ENCODE results near the gene C6orf58. TPM values are rescaled to one million over a fixed set of nuclear protein-coding genes. Genes with fewer than 3 reads are reported as not detected.

C6orf58 gene
- total RNA-seq, 1 experiment from 2014 or later, result not detected

DNA sequence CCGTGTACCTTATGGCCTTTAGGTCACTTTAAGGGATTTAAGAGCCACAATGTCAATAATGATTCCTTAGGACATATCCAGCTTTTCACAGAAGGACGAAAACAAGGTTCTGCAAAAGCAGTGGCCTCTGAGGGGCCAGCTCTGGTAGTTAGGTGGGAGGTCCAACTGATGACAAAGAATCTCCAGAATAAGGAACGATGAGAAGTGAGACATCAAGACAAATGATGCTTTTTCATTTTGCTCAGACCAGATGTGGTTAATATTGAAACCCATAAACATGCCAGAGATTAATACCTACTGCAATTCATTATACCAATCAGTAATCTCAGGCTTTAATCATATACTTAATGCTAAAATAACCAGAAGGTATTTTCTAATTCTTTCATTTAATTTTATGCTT is 1.9 kb downstream of the C6orf58 start:
- intact Hi-C loops (cut with micrococcal nuclease; ENCODE audit: unreplicated experiment), result no loop called here

DNA sequence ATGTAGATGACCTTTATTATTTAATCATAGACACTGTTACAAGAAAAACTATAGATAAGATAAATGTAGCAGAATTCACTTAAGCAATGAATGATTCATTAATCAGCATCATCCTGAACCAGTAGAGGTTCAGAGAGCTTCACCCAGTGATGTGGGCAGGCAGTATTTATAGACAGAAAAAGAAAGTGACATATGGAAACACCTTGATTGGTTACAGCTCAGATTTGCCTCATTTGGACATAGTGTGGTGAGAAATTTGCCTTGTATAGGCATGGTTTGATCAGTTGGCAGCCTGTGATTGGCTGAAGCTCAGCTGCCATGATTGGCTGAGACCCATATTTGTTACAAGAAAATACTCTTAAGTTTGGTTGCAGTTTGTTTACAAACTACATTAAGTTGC is 4.6 kb downstream of the C6orf58 start:
- Mint-ChIP-seq H3K4me3 (ENCODE audit: unreplicated experiment) (no peak overlapping the region), H3K36me3 (ENCODE audit: insufficient read depth, unreplicated experiment) (no peaks in the 10 kb centered on the region), H3K27ac (ENCODE audit: unreplicated experiment) (no peak overlapping the region), H3K9me3 (ENCODE audit: unreplicated experiment) (no peaks in the 10 kb centered on the region), H3K4me1 (ENCODE audit: low read depth, unreplicated experiment) (no peaks in the 10 kb centered on the region), H3K27me3 (ENCODE audit: insufficient read depth, unreplicated experiment) (peaks cover 5% of the 10 kb centered on the region)
- no peaks in the 10 kb centered on the region for H3K9me3 ChIP-seq
- TF ChIP-seq CTCF (IDR thresholded peaks at IDR 0.05; ENCODE audit: insufficient read depth in 1 of 2, low read depth in 1 of 2, low read length in 1 of 2, severe bottlenecking in 1 of 2, unreplicated experiment in 1 of 2), result no peak
- DNase-seq, result no peak
- H3K4me1 ChIP-seq, result no peaks in the 10 kb centered on the region
- POLR2A ChIA-PET, result no interaction called here
- BruUV-seq (replicated peaks), result no TSS peak
- no peaks in the 10 kb centered on the region for H3K36me3 ChIP-seq (ENCODE audit: control insufficient read depth, insufficient read depth, low read length)
- intact Hi-C loops (cut with micrococcal nuclease; ENCODE audit: unreplicated experiment), result no loop called here
- no peaks in the 10 kb centered on the region for H3K27me3 ChIP-seq (replicated peaks; ENCODE audit: control insufficient read depth, insufficient read depth, low read length)
- H3K4me3 ChIP-seq (ENCODE audit: low read depth, low read length), result no peak overlapping the region
- CTCF ChIA-PET, result no interaction called here

More for the DNA sequence above, 1.9 kb downstream of the C6orf58 start:
- BruUV-seq (replicated peaks), result no TSS peak
- Mint-ChIP-seq H3K36me3 (ENCODE audit: insufficient read depth, unreplicated experiment) (no peaks in the 10 kb centered on the region), H3K4me3 (ENCODE audit: unreplicated experiment) (no peak overlapping the region), H3K4me1 (ENCODE audit: low read depth, unreplicated experiment) (no peaks in the 10 kb centered on the region), H3K27me3 (ENCODE audit: insufficient read depth, unreplicated experiment) (peaks cover 3% of the 10 kb centered on the region), H3K9me3 (ENCODE audit: unreplicated experiment) (no peaks in the 10 kb centered on the region), H3K27ac (ENCODE audit: unreplicated experiment) (no peak overlapping the region)
- Histone ChIP-seq H3K4me1 (no peaks in the 10 kb centered on the region), H3K27me3 (replicated peaks; ENCODE audit: control insufficient read depth, insufficient read depth, low read length) (no peaks in the 10 kb centered on the region), H3K9me3 (no peaks in the 10 kb centered on the region), H3K36me3 (ENCODE audit: control insufficient read depth, insufficient read depth, low read length) (no peaks in the 10 kb centered on the region), H3K4me3 (ENCODE audit: low read depth, low read length) (no peak overlapping the region)
- no peak for TF ChIP-seq CTCF (IDR thresholded peaks at IDR 0.05; ENCODE audit: insufficient read depth in 1 of 2, low read depth in 1 of 2, low read length in 1 of 2, severe bottlenecking in 1 of 2, unreplicated experiment in 1 of 2)
- CTCF ChIA-PET, result no interaction called here
- POLR2A ChIA-PET, result no interaction called here
- no peak for DNase-seq

- Mint-ChIP-seq H3K36me3 (ENCODE audit: insufficient read depth, unreplicated experiment) (no peaks in the 10 kb centered on the region), H3K27ac (ENCODE audit: unreplicated experiment) (no peak overlapping the region), H3K9me3 (ENCODE audit: unreplicated experiment) (no peaks in the 10 kb centered on the region), H3K4me3 (ENCODE audit: unreplicated experiment) (no peak overlapping the region), H3K4me1 (ENCODE audit: low read depth, unreplicated experiment) (no peaks in the 10 kb centered on the region), H3K27me3 (ENCODE audit: insufficient read depth, unreplicated experiment) (peaks cover 5% of the 10 kb centered on the region)
- no peak for DNase-seq
- POLR2A ChIA-PET, result no interaction called here
- no peaks in the 10 kb centered on the region for H3K9me3 ChIP-seq
- no peaks in the 10 kb centered on the region for H3K36me3 ChIP-seq (ENCODE audit: control insufficient read depth, insufficient read depth, low read length)
- intact Hi-C loops (cut with micrococcal nuclease; ENCODE audit: unreplicated experiment), result no loop called here
- H3K4me1 ChIP-seq, result no peaks in the 10 kb centered on the region
- TF ChIP-seq CTCF (IDR thresholded peaks at IDR 0.05; ENCODE audit: insufficient read depth in 1 of 2, low read depth in 1 of 2, low read length in 1 of 2, severe bottlenecking in 1 of 2, unreplicated experiment in 1 of 2), result no peak
- H3K4me3 ChIP-seq (ENCODE audit: low read depth, low read length), result no peak overlapping the region
- CTCF ChIA-PET, result no interaction called here
- H3K27me3 ChIP-seq (replicated peaks; ENCODE audit: control insufficient read depth, insufficient read depth, low read length), result no peaks in the 10 kb centered on the region
- no TSS peak for BruUV-seq (replicated peaks)
Measured at GRCh38 chr6:127582777-127583462, 5.9 kb downstream of the C6orf58 start.

Data from Caco-2 (cell line).